Peyer's patch (tissue), 4 donors: Measurements from ENCODE around the gene WWOX. TPM values are rescaled to one million over a fixed set of nuclear protein-coding genes. Genes with fewer than 3 reads are reported as not detected.
"Not testable (repeated sequence)": the region's sequence is repeated elsewhere in the genome, so short reads cannot be mapped to it uniquely, and the experiment has no call there.

Experiments used
- DNase-seq, 3 donors: peaks; one replicate each; pipeline ENCODE4 v3.0.0-alpha.2; 2017 to 2019
- H3K27ac ChIP-seq, 4 donors: fragments of 200-600 bp; sonication (generic); one replicate each; pipeline ENCODE4 v1.5.1; 2016 to 2019
- H3K27me3 ChIP-seq, 2 donors: fragments of 200-600 bp; sonication (generic); one replicate each; pipeline ENCODE4 v1.5.1; 2019
- H3K36me3 ChIP-seq, 3 donors: fragments of 200-600 bp; sonication (generic); one replicate each; pipeline ENCODE4 v1.5.1; 2016 to 2019
- H3K4me1 ChIP-seq, 4 donors: fragments of 200-600 bp; sonication (generic); one replicate each; pipeline ENCODE4 v1.5.1; 2016 to 2019
- H3K4me3 ChIP-seq, 4 donors: fragments of 200-600 bp; sonication (generic); 1 replicate in 3 of 4; 2 replicates in 1 of 4; pipeline ENCODE4 v1.5.1; 2016 to 2019; ENCODE audit warnings: mild to moderate bottlenecking in 1 of 4
- H3K9me3 ChIP-seq, 4 donors: fragments of 200-600 bp; sonication (generic); one replicate each; pipeline ENCODE4 v1.5.1; 2016 to 2019; ENCODE audit warnings: mild to moderate bottlenecking in 1 of 4
- POLR2A ChIP-seq, 2 donors: fragments of 450-650 bp; IDR thresholded peaks; one replicate each; pipeline ENCODE4 v1.5.1; 2017; ENCODE audit warnings: antibody characterized with exemption in 2 of 2, mild to moderate bottlenecking in 2 of 2, moderate library complexity in 2 of 2
- total RNA-seq, 4 donors: library from RNA; depleted of rRNA; stranded (reverse); fragments of >200 nt; gene quantifications; one replicate each; pipeline ENCODE4 v1.1.0, GENCODE V29; 2016
- TF ChIP-seq, protein P1 (sequence below), 6 experiments: fragments of 450-650 bp in 4 of 6; fragments of 200-600 bp in 2 of 6; sonication (generic) in 1 of 6; IDR thresholded peaks; one replicate each; pipeline ENCODE4 v1.5.1; 2017 to 2019; ENCODE audit warnings: antibody characterized with exemption in 6 of 6, mild to moderate bottlenecking in 3 of 6, moderate library complexity in 1 of 6

The WWOX gene
- total RNA-seq, 4 donors from 2014 or later = 17.3 to 197 (median 57.5) TPM

DNA sequence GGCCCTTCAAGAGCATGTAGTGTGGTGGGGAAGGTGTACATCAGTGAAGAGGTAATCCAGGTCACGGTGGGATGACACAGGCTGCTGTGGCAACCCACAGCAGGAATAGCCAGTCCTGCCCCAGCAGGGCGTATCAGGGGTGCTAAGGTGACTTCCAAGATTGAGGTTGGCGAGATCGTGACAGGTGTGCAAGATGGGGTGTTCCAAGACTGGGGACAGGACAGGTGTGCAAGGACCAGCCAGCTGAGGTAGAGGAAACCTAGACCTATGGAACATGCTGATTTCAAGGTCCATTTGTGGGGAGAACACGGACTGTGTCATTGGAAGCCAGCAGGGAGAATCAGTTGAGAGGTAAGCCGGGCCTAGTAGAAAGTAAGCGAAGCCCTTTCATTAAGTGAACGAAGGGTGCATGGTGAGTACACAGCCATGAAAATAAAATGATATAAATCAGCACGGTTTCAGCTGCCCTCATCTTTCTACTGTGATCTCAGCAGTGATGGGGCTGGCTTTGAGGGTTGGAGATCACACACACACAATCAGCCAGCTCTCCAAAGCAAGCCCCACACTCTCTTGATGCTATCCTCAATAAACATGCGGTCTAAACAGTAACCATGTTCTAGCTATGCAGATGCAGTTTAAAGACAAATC, 497.0 kb downstream of the WWOX start:
- no peak for DNase-seq
- H3K9me3 ChIP-seq = no peaks in the 10 kb centered on the region
- no peaks in the 10 kb centered on the region for H3K4me1 ChIP-seq
- no peak overlapping the region for H3K4me3 ChIP-seq
- H3K27ac ChIP-seq = no peak overlapping the region
- H3K36me3 ChIP-seq = no peaks in the 10 kb centered on the region
- TF ChIP-seq, protein P1, sequence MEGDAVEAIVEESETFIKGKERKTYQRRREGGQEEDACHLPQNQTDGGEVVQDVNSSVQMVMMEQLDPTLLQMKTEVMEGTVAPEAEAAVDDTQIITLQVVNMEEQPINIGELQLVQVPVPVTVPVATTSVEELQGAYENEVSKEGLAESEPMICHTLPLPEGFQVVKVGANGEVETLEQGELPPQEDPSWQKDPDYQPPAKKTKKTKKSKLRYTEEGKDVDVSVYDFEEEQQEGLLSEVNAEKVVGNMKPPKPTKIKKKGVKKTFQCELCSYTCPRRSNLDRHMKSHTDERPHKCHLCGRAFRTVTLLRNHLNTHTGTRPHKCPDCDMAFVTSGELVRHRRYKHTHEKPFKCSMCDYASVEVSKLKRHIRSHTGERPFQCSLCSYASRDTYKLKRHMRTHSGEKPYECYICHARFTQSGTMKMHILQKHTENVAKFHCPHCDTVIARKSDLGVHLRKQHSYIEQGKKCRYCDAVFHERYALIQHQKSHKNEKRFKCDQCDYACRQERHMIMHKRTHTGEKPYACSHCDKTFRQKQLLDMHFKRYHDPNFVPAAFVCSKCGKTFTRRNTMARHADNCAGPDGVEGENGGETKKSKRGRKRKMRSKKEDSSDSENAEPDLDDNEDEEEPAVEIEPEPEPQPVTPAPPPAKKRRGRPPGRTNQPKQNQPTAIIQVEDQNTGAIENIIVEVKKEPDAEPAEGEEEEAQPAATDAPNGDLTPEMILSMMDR (IDR thresholded peaks at IDR 0.05) = no peak
- TF ChIP-seq POLR2A (IDR thresholded peaks at IDR 0.05) = no peak
- H3K27me3 ChIP-seq = no peaks in the 10 kb centered on the region

DNA sequence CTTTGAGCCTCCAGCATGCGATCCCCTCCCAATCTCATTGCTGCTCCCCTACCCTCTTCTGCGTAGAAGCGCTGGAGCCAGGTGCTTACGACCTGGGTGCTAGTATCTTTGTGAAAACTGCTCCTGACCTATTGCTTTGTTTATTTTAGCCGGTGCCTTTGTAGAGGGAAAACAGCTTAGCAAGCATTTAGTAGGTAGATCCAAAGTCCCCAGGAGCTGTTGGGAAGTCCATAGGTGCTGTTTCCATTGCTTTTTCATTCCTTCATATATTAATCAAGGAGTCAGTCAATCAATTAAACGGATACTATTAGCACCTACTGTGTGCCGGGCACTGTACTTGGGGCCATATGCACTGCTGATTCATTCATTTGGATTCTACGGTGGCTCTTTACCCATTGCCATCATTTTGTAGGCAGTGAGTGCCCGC, 497.6 kb downstream of the WWOX start:
- TF ChIP-seq POLR2A (IDR thresholded peaks at IDR 0.05) = no peak
- TF ChIP-seq, protein P1 (IDR thresholded peaks at IDR 0.05) = no peak
- Histone ChIP-seq H3K36me3 (no peaks in the 10 kb centered on the region), H3K27me3 (no peaks in the 10 kb centered on the region), H3K4me1 (no peaks in the 10 kb centered on the region), H3K4me3 (no peak overlapping the region), H3K9me3 (no peaks in the 10 kb centered on the region), H3K27ac (no peak overlapping the region)
- DNase-seq = no peak

DNA sequence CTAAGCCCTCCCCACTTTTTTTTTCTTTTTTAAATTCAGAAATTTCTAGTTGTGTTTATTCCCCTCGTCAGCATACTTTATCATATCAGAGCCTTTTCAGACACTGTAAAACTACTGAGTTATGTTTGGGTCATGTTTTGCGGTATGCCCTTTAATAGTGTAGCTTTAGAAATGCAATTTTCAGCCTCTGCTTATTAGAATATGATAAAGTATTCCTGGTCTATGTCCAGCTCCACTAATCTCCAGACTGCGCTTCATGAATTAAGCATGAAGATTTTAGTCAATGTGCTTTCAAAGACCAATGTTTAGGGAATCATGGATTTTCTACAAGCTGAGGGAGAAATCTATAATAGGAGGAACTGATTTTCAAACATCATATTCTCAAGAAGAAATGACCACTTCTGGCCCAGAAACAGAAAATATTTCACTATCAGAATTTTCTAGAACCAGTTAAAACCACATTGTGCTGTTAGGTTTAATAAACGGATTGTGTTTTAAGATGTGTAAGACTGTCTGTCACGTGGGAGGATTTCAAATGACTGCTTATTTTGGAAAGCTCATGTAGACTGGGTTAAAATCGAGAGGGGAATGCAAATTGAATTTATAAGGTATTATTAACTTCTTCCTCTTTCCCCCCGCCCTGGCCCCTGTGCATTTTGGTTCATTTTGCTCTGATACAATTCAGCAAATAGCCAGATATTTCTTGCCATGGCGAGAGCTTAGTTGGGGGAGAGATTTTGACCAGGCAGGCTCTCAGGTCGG, 498.5 kb downstream of the WWOX start:
- no peak overlapping the region for H3K27ac ChIP-seq
- no peak for TF ChIP-seq POLR2A (IDR thresholded peaks at IDR 0.05)
- TF ChIP-seq, protein P1 (IDR thresholded peaks at IDR 0.05) = no peak
- H3K4me3 ChIP-seq = no peak overlapping the region
- no peaks in the 10 kb centered on the region for H3K36me3 ChIP-seq
- H3K27me3 ChIP-seq = no peaks in the 10 kb centered on the region
- no peaks in the 10 kb centered on the region for H3K4me1 ChIP-seq
- DNase-seq = no peak
- H3K9me3 ChIP-seq = no peaks in the 10 kb centered on the region

DNA sequence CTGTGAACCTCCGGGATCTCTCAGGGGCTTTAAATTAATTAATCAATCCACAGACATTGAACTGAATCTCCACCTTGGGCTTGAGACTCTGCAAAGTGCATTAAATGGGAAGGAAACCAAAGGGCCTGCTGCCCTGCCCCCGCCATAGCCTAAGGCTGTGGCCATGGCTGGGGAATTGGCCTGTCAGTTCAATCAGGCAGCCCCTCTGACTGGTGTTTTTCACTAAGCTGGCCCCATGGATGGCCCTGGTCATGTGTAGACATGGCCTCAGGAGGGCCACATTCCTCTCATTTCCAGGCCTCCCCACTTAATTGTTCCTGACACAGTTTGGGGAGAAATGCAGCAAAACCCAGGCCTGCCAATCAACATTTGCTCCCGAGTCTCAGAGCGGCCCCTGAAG, 499.8 kb downstream of the WWOX start:
- no peaks in the 10 kb centered on the region for H3K36me3 ChIP-seq
- H3K27ac ChIP-seq = no peak overlapping the region
- no peaks in the 10 kb centered on the region for H3K9me3 ChIP-seq
- DNase-seq = no peak
- no peaks in the 10 kb centered on the region for H3K4me1 ChIP-seq
- TF ChIP-seq, protein P1 (IDR thresholded peaks at IDR 0.05) = no peak
- TF ChIP-seq POLR2A (IDR thresholded peaks at IDR 0.05) = no peak
- no peaks in the 10 kb centered on the region for H3K27me3 ChIP-seq
- no peak overlapping the region for H3K4me3 ChIP-seq

DNA sequence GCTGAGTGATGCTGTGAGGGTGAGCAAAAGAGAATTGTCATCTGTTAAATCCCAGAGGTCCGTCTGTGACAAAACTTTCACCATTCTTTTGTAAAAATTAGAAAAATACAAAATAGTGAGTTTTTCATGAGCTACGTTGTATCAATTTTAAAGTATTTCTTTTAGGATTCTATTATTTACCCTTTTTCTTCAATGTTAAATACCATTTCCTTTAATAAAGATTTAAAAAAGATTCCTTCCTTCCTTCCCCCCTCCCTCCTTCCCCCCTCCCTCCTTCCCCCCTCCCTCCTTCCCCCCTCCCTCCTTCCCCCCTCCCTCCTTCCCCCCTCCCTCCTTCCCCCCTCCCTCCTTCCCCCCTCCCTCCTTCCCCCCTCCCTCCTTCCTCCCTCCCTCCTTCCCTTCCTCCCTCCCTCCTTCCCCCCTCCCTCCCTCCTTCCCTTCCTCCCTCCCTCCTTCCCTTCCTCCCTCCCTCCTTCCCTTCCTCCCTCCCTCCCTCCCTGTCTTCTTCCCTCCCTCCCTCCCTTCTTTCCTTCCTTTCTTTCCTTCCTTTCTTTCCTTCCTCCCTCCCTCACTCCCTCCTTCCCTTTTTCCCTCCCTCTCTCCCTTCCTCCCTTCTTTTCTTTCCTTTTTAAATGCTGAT, 505.1 kb downstream of the WWOX start:
- H3K27ac ChIP-seq, H3K4me3 ChIP-seq, H3K4me1 ChIP-seq, H3K27me3 ChIP-seq, H3K36me3 ChIP-seq, DNase-seq, H3K9me3 ChIP-seq: not testable (repeated sequence)

DNA sequence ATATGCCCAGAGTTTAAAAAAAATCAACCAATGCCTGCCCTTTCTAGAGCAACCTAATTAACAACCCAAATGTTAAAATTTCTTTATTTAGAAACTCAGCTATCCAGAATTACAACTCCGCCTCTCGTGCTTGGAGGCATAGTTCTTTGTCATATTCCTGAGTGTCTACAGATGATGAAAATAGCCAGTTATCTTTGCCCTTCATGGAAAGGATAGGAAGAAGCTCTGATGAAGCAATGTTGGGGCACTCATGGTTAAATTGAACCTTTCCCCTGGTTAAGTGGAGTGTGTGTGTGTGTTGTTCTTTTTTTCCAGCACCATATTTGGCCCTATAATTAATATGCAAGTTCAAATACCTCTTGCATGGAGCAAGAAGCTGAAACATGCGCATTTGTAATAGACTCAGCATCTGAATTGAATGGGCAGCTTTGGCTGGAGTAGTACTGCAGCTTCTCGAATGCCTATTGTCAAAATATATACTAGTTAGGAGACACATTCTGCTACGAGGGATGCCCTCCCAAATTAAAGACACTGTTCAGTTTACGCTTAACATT, 506.2 kb downstream of the WWOX start:
- no peaks in the 10 kb centered on the region for H3K36me3 ChIP-seq
- no peaks in the 10 kb centered on the region for H3K27me3 ChIP-seq
- H3K4me3 ChIP-seq = no peak overlapping the region
- no peaks in the 10 kb centered on the region for H3K9me3 ChIP-seq
- no peak for DNase-seq
- TF ChIP-seq POLR2A (IDR thresholded peaks at IDR 0.05) = no peak
- TF ChIP-seq, protein P1 (IDR thresholded peaks at IDR 0.05) = no peak
- no peak overlapping the region for H3K27ac ChIP-seq
- H3K4me1 ChIP-seq = peaks cover 0 to 4% (median 0%) of the 10 kb centered on the region in 4 donors
